Caco-2 (cell line): ENCODE results near the gene CLDND2. TPM values are rescaled to one million over a fixed set of nuclear protein-coding genes. Genes with fewer than 3 reads are reported as not detected.

Experiments
- BruUV-seq: library from RNA; stranded (reverse); fragments of 400-500 nt; replicated peaks from 2 replicates; lab custom pipeline; 2021; lab: Mats Ljungman, UMichigan
- CTCF ChIA-PET: fragments of 300-600 bp; sonication (Branson Sonifier 250); formaldehyde crosslinking; loops from one replicate; lab custom pipeline; 2022; ENCODE audit warnings: antibody characterized with exemption; lab: Charles Lee
- POLR2A ChIA-PET: fragments of 300-600 bp; sonication (Branson Sonifier 250); formaldehyde crosslinking; loops from one replicate; lab custom pipeline; 2022; ENCODE audit warnings: antibody characterized with exemption; lab: Charles Lee
- DNase-seq, 2 experiments: peaks; one replicate each; pipeline versions ENCODE4 v3.0.0 to v3.0.0-alpha.2; 2020 to 2022
- H3K27me3 ChIP-seq: replicated peaks from 2 replicates; pipeline ENCODE4 v1.6.0; 2011; ENCODE audit warnings: low read length; ENCODE audit not compliant: control insufficient read depth, insufficient read depth
- H3K36me3 ChIP-seq: 2 replicates; pipeline ENCODE4 v1.5.1; 2011; ENCODE audit warnings: low read length; ENCODE audit not compliant: control insufficient read depth, insufficient read depth
- H3K4me1 ChIP-seq: fragments of 250-450 bp; sonication (Bioruptor Pico); 2 replicates; pipeline ENCODE4 v1.5.1; 2020; ENCODE audit warnings: mild to moderate bottlenecking
- H3K4me3 ChIP-seq: 2 replicates; pipeline ENCODE4 v1.5.1; 2011; ENCODE audit warnings: low read depth, mild to moderate bottlenecking, control low read depth, low read length
- H3K9me3 ChIP-seq: fragments of 250-450 bp; sonication (Bioruptor Pico); 2 replicates; pipeline ENCODE4 v1.5.1; 2020; ENCODE audit warnings: mild to moderate bottlenecking, moderate library complexity
- H3K27ac Mint-ChIP-seq: one replicate; pipeline ENCODE4 v1.8.0; 2022; ENCODE audit warnings: mixed read lengths; ENCODE audit not compliant: unreplicated experiment
- H3K27me3 Mint-ChIP-seq: one replicate; pipeline ENCODE4 v1.8.0; 2022; ENCODE audit warnings: mixed read lengths; ENCODE audit not compliant: insufficient read depth, unreplicated experiment
- H3K36me3 Mint-ChIP-seq: one replicate; pipeline ENCODE4 v1.8.0; 2022; ENCODE audit warnings: mild to moderate bottlenecking, mixed read lengths; ENCODE audit not compliant: insufficient read depth, unreplicated experiment
- H3K4me1 Mint-ChIP-seq: one replicate; pipeline ENCODE4 v1.8.0; 2022; ENCODE audit warnings: low read depth, mixed read lengths; ENCODE audit not compliant: unreplicated experiment
- H3K4me3 Mint-ChIP-seq: one replicate; pipeline ENCODE4 v1.8.0; 2022; ENCODE audit warnings: mild to moderate bottlenecking, moderate library complexity, mixed read lengths; ENCODE audit not compliant: unreplicated experiment
- H3K9me3 Mint-ChIP-seq: one replicate; pipeline ENCODE4 v1.8.0; 2022; ENCODE audit warnings: mixed read lengths; ENCODE audit not compliant: unreplicated experiment
- CTCF ChIP-seq, 2 experiments: fragments of 200-600 bp in 1 of 2; IDR thresholded peaks; 1 replicate in 1 of 2; 2 replicates in 1 of 2; pipeline versions ENCODE4 v1.5.1 to v1.8.0; 2011 to 2022; ENCODE audit warnings: antibody characterized with exemption in 1 of 2, control low read depth in 1 of 2, inconsistent platforms in 1 of 2, low read depth in 1 of 2, low read length in 1 of 2, mild to moderate bottlenecking in 1 of 2, moderate library complexity in 1 of 2; ENCODE audit not compliant: insufficient read depth in 1 of 2, severe bottlenecking in 1 of 2, unreplicated experiment in 1 of 2
- intact Hi-C: fragments of 100-400 bp; cut with micrococcal nuclease; formaldehyde crosslinking; loops from one replicate; pipeline ENCODE4 v1.10.0; 2022; ENCODE audit not compliant: unreplicated experiment
- total RNA-seq: library from RNA; stranded (reverse); gene quantifications from 2 replicates; pipeline ENCODE4 v1.2.3, GENCODE V29; 2022

CLDND2 gene
- total RNA-seq, 1 experiment from 2014 or later = 1.6 TPM

GRCh38 chr19:51415187-51415586 lies 46.4 kb upstream of the CLDND2 start:
- H3K27ac Mint-ChIP-seq = no peak overlapping the region
- Histone ChIP-seq H3K4me3 (no peak overlapping the region), H3K27me3 (no peaks in the 10 kb centered on the region), H3K36me3 (no peaks in the 10 kb centered on the region), H3K4me1 (no peaks in the 10 kb centered on the region), H3K9me3 (no peaks in the 10 kb centered on the region)
- ChIA-PET POLR2A (no interaction called here), CTCF (no interaction called here)
- H3K4me3 Mint-ChIP-seq = no peak overlapping the region
- no TSS peak for BruUV-seq
- no peaks in the 10 kb centered on the region for H3K36me3 Mint-ChIP-seq
- intact Hi-C loops = no loop called here
- TF ChIP-seq CTCF (IDR thresholded peaks at IDR 0.05; ENCODE audit: insufficient read depth in 1 of 2, low read depth in 1 of 2, low read length in 1 of 2, severe bottlenecking in 1 of 2, unreplicated experiment in 1 of 2) = no peak
- H3K9me3 Mint-ChIP-seq = no peaks in the 10 kb centered on the region
- peaks cover 13% of the 10 kb centered on the region for H3K27me3 Mint-ChIP-seq
- H3K4me1 Mint-ChIP-seq = no peaks in the 10 kb centered on the region
- DNase-seq = no peak

- DNase-seq = no peak
- Histone ChIP-seq H3K4me3 (no peak overlapping the region), H3K27me3 (no peaks in the 10 kb centered on the region), H3K9me3 (no peaks in the 10 kb centered on the region), H3K4me1 (no peaks in the 10 kb centered on the region), H3K36me3 (no peaks in the 10 kb centered on the region)
- H3K4me3 Mint-ChIP-seq = no peak overlapping the region
- no peaks in the 10 kb centered on the region for H3K4me1 Mint-ChIP-seq
- CTCF ChIA-PET = no interaction called here
- no peak for TF ChIP-seq CTCF (IDR thresholded peaks at IDR 0.05; ENCODE audit: insufficient read depth in 1 of 2, low read depth in 1 of 2, low read length in 1 of 2, severe bottlenecking in 1 of 2, unreplicated experiment in 1 of 2)
- intact Hi-C loops = no loop called here
- POLR2A ChIA-PET = no interaction called here
- H3K27ac Mint-ChIP-seq = no peak overlapping the region
- peaks cover 10% of the 10 kb centered on the region for H3K27me3 Mint-ChIP-seq
- BruUV-seq = no TSS peak
- H3K9me3 Mint-ChIP-seq = no peaks in the 10 kb centered on the region
- no peaks in the 10 kb centered on the region for H3K36me3 Mint-ChIP-seq
These were observed 42.3 kb upstream of the CLDND2 start for GRCh38 chr19:51410950-51411748.

GRCh38 chr19:51407511-51408131 lies 38.8 kb upstream of the CLDND2 start:
- DNase-seq = peak; percentile 55 to 67
- intact Hi-C loops = loop anchor here (1.0 kb wide), 1 partner anchor 68 kb away; no protein-coding TSS in a partner anchor

More at GRCh38 chr19:51407511-51408131, 38.8 kb upstream of the CLDND2 start:
- no TSS peak for BruUV-seq
- peaks cover 3% of the 10 kb centered on the region for H3K27me3 Mint-ChIP-seq
- no peak overlapping the region for H3K4me3 Mint-ChIP-seq
- H3K36me3 ChIP-seq = no peaks in the 10 kb centered on the region
- H3K9me3 Mint-ChIP-seq = peaks cover 14% of the 10 kb centered on the region
- peak; percentile 71 to 73 for TF ChIP-seq CTCF (IDR thresholded peaks at IDR 0.05; ENCODE audit: insufficient read depth in 1 of 2, low read depth in 1 of 2, low read length in 1 of 2, severe bottlenecking in 1 of 2, unreplicated experiment in 1 of 2)
- H3K4me1 ChIP-seq = no peaks in the 10 kb centered on the region
- no peak overlapping the region for H3K27ac Mint-ChIP-seq
- ChIA-PET CTCF (interaction anchor here (0.9 to 1.9 kb wide), 7 partner anchors 11 to 71 kb away, joined by 3 to 20 read pairs (median 4); partner anchors contain the start of gene VSIG10L), POLR2A (interaction anchor here (1.1 kb wide), 1 partner anchor 53 kb away, joined by 3 read pairs; no protein-coding TSS in a partner anchor)
- no peaks in the 10 kb centered on the region for H3K4me1 Mint-ChIP-seq
- H3K27me3 ChIP-seq = no peaks in the 10 kb centered on the region
- H3K9me3 ChIP-seq = peaks cover 4% of the 10 kb centered on the region
- peaks cover 6% of the 10 kb centered on the region for H3K36me3 Mint-ChIP-seq
- no peak overlapping the region for H3K4me3 ChIP-seq
